Fibroblast of lung (primary cell): ENCODE data around the gene LZTS2. TPM values are rescaled to one million over a fixed set of nuclear protein-coding genes. Genes with fewer than 3 reads are reported as not detected.
A peak's percentile ranks its signal among the peaks of the same experiment; 100 is the strongest.

Experiments
- DNase-seq, 2 donors: peaks; one replicate each; pipeline versions ENCODE4 v3.0.0 to v3.0.0-alpha.2; 2010; ENCODE audit warnings: low read depth in 2 of 2
- H2AFZ ChIP-seq: 2 replicates; pipeline ENCODE4 v1.5.1; 2012; ENCODE audit warnings: low read length, control low read depth, inconsistent platforms
- H3K27ac ChIP-seq: 2 replicates; pipeline ENCODE4 v1.5.1; 2011; ENCODE audit warnings: low read length, control low read depth; ENCODE audit not compliant: insufficient read depth
- H3K27me3 ChIP-seq: 2 replicates; pipeline ENCODE4 v1.5.1; 2011; ENCODE audit warnings: mild to moderate bottlenecking, low read length; ENCODE audit not compliant: control insufficient read depth, insufficient read depth
- H3K36me3 ChIP-seq: 2 replicates; pipeline ENCODE4 v1.5.1; 2011; ENCODE audit warnings: low read length; ENCODE audit not compliant: control insufficient read depth, insufficient read depth
- H3K4me1 ChIP-seq: 2 replicates; pipeline ENCODE4 v1.5.1; 2011; ENCODE audit warnings: low read length; ENCODE audit not compliant: control insufficient read depth, insufficient read depth; ENCODE audit errors: extremely low read depth
- H3K4me2 ChIP-seq: 2 replicates; pipeline ENCODE4 v1.5.1; 2011; ENCODE audit warnings: low read length, control low read depth; ENCODE audit not compliant: insufficient read depth; ENCODE audit errors: extremely low read depth
- H3K4me3 ChIP-seq, 4 experiments: fragments of 200-600 bp in 1 of 4; sonication (generic) in 1 of 4; replicated peaks in 1 of 4; 2 replicates each; pipeline ENCODE4 v1.5.1; 2011 to 2016; ENCODE audit warnings: low read length in 4 of 4, low read depth in 3 of 4, mild to moderate bottlenecking in 3 of 4, control low read depth in 2 of 4, inconsistent platforms in 1 of 4, mixed read lengths in 1 of 4; ENCODE audit not compliant: insufficient read depth in 1 of 4; ENCODE audit errors: control extremely low read depth in 1 of 4
- H3K79me2 ChIP-seq: 2 replicates; pipeline ENCODE4 v1.5.1; 2012; ENCODE audit warnings: mild to moderate bottlenecking, low read length, inconsistent platforms; ENCODE audit not compliant: control insufficient read depth, insufficient read depth
- H3K9ac ChIP-seq: 2 replicates; pipeline ENCODE4 v1.5.1; 2011; ENCODE audit warnings: mild to moderate bottlenecking, low read length, control low read depth; ENCODE audit not compliant: insufficient read depth
- H3K9me3 ChIP-seq: 2 replicates; pipeline ENCODE4 v1.5.1; 2012; ENCODE audit warnings: low read depth, low read length; ENCODE audit not compliant: control insufficient read depth, insufficient read depth
- H4K20me1 ChIP-seq: 2 replicates; pipeline ENCODE4 v1.5.1; 2011; ENCODE audit warnings: low read length; ENCODE audit not compliant: control insufficient read depth, insufficient read depth; ENCODE audit errors: extremely low read depth
- CTCF ChIP-seq, 2 donors: IDR thresholded peaks in 1 of 2; conservative IDR thresholded peaks in 1 of 2; 1 replicate in 1 of 2; 2 replicates in 1 of 2; pipeline ENCODE4 v1.5.1; 2011 to 2012; ENCODE audit warnings: low read length in 2 of 2, control low read depth in 1 of 2, inconsistent platforms in 1 of 2, low read depth in 1 of 2, mild to moderate bottlenecking in 1 of 2
- EZH2 ChIP-seq: IDR thresholded peaks from 2 replicates; pipeline ENCODE4 v1.5.1; 2012; ENCODE audit warnings: low read length, control low read depth, mild to moderate bottlenecking; ENCODE audit errors: missing control alignments
- polyA plus RNA-seq, 2 donors: library from polyadenylated mRNA; depleted of rRNA in 1 of 2; stranded (reverse) in 1 of 2; unstranded in 1 of 2; fragments of >200 nt; gene quantifications; 2 replicates each; pipeline ENCODE4 v1.2.1, GENCODE V29; 2011 to 2012; ENCODE audit warnings: missing spikeins in 1 of 2
- total RNA-seq: library from RNA; depleted of rRNA; stranded (reverse); fragments of >200 nt; gene quantifications from 2 replicates; pipeline ENCODE4 v1.2.1, GENCODE V29; 2014

Gene LZTS2
- total and polyA plus RNA-seq, 2 donors (not counting 1 experiment from before 2014, with no cell fraction given) = 34.7 to 120 TPM

- Histone ChIP-seq H3K4me3 (no peak overlapping the region), H3K27ac (no peak overlapping the region), H3K27me3 (no peaks in the 10 kb centered on the region), H3K79me2 (peaks cover 7% of the 10 kb centered on the region), H3K4me1 (peaks cover 10% of the 10 kb centered on the region), H4K20me1 (no peaks in the 10 kb centered on the region), H2AFZ (no peak overlapping the region), H3K4me2 (no peak overlapping the region), H3K36me3 (no peaks in the 10 kb centered on the region), H3K9me3 (no peaks in the 10 kb centered on the region), H3K9ac (no peak overlapping the region)
- no peak for TF ChIP-seq CTCF (conservative IDR thresholded peaks at IDR 0.05 in 1 of 2, IDR thresholded peaks at IDR 0.05 in 1 of 2; ENCODE audit: low read depth in 1 of 2, low read length in 2 of 2)
- no peak for TF ChIP-seq EZH2
- no peak for DNase-seq
Measured at GRCh38 chr10:101028446-101029337, 29.1 kb downstream of the LZTS2 start.

GRCh38 chr10:101029520-101030295, 30.1 kb downstream of the LZTS2 start:
- Histone ChIP-seq H3K79me2 (peaks cover 15% of the 10 kb centered on the region), H3K9ac (no peak overlapping the region), H3K27ac (no peak overlapping the region), H4K20me1 (no peaks in the 10 kb centered on the region), H3K36me3 (no peaks in the 10 kb centered on the region), H3K4me1 (peaks cover 10% of the 10 kb centered on the region), H3K4me2 (no peak overlapping the region), H3K27me3 (no peaks in the 10 kb centered on the region), H3K9me3 (no peaks in the 10 kb centered on the region), H3K4me3 (no peak overlapping the region), H2AFZ (no peak overlapping the region)
- TF ChIP-seq CTCF (conservative IDR thresholded peaks at IDR 0.05 in 1 of 2, IDR thresholded peaks at IDR 0.05 in 1 of 2; ENCODE audit: low read depth in 1 of 2, low read length in 2 of 2) = peak in 1 of 2 donors; percentile 20
- no peak for TF ChIP-seq EZH2
- DNase-seq = no peak

- TF ChIP-seq EZH2 (no peak), CTCF (conservative IDR thresholded peaks at IDR 0.05 in 1 of 2, IDR thresholded peaks at IDR 0.05 in 1 of 2; ENCODE audit: low read depth in 1 of 2, low read length in 2 of 2) (no peak)
- peak overlapping the region; percentile 86 for H3K9ac ChIP-seq
- H3K79me2 ChIP-seq = peaks cover 23% of the 10 kb centered on the region
- peak overlapping the region; percentile 96 for H3K27ac ChIP-seq
- H4K20me1 ChIP-seq = no peaks in the 10 kb centered on the region
- peaks cover 10% of the 10 kb centered on the region for H3K4me1 ChIP-seq
- peak overlapping the region; percentile 81 for H3K4me2 ChIP-seq
- peaks cover 6% of the 10 kb centered on the region for H3K36me3 ChIP-seq
- H3K9me3 ChIP-seq = no peaks in the 10 kb centered on the region
- no peak for DNase-seq
- H3K4me3 ChIP-seq = peak overlapping the region; percentile 51 to 87 (median 78)
- no peaks in the 10 kb centered on the region for H3K27me3 ChIP-seq
- H2AFZ ChIP-seq = peak overlapping the region; percentile 60
Measured at GRCh38 chr10:101030496-101031127, 31.0 kb downstream of the LZTS2 start.
